Liver (tissue), 3 donors: ENCODE data around the gene ETS1.

Experiments
- JUND ChIP-seq, 2 donors: IDR thresholded peaks; 2 replicates each; pipeline ENCODE4 v1.6.1; 2016; ENCODE audit warnings: antibody characterized with exemption in 2 of 2
- RAD21 ChIP-seq, 2 donors: IDR thresholded peaks; 2 replicates each; pipeline ENCODE4 v1.6.1; 2016; ENCODE audit warnings: antibody characterized with exemption in 2 of 2, mild to moderate bottlenecking in 2 of 2
- TAF1 ChIP-seq: conservative IDR thresholded peaks from 2 replicates; pipeline ENCODE4 v1.6.1; 2016; ENCODE audit warnings: antibody characterized with exemption, mild to moderate bottlenecking
- TF ChIP-seq, protein P1 (sequence below): IDR thresholded peaks from 2 replicates; pipeline ENCODE4 v1.6.1; 2016; ENCODE audit warnings: antibody characterized with exemption
- TF ChIP-seq, protein P2 (sequence below): fragments of 150-350 bp; IDR thresholded peaks from 2 replicates; pipeline ENCODE4 v1.5.1; 2017; ENCODE audit warnings: improper control_type of control experiment, low read depth, low read length; ENCODE audit not compliant: missing input control
- donor health status: healthy.
- donor health status: healthy.

DNA sequence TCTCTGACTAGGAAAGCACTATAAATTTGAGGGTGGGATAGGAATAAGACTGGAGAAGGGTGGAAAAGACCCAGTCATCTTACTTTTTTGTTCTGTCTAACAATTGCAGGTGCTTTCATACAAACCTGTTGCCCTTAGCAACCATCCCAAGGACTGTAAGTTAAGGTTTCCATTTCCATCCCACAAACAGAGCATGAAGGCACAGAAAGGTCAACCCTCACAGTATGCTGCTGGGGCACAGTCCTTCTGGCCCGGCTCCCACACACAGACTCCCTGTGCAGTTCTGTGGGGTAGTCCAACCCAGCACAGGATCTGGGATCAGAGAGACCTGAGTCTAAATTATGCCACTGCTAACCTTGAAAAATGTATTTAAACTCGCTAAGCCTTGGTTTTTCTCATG lies 38.4 kb upstream of the ETS1 start:
- TF ChIP-seq, protein P1, sequence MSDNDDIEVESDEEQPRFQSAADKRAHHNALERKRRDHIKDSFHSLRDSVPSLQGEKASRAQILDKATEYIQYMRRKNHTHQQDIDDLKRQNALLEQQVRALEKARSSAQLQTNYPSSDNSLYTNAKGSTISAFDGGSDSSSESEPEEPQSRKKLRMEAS, result no peak
- TF ChIP-seq, protein P2, sequence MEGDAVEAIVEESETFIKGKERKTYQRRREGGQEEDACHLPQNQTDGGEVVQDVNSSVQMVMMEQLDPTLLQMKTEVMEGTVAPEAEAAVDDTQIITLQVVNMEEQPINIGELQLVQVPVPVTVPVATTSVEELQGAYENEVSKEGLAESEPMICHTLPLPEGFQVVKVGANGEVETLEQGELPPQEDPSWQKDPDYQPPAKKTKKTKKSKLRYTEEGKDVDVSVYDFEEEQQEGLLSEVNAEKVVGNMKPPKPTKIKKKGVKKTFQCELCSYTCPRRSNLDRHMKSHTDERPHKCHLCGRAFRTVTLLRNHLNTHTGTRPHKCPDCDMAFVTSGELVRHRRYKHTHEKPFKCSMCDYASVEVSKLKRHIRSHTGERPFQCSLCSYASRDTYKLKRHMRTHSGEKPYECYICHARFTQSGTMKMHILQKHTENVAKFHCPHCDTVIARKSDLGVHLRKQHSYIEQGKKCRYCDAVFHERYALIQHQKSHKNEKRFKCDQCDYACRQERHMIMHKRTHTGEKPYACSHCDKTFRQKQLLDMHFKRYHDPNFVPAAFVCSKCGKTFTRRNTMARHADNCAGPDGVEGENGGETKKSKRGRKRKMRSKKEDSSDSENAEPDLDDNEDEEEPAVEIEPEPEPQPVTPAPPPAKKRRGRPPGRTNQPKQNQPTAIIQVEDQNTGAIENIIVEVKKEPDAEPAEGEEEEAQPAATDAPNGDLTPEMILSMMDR, result no peak
- no peak for TF ChIP-seq TAF1
- no peak for TF ChIP-seq RAD21 (IDR thresholded peaks at IDR 0.05)
- TF ChIP-seq JUND (IDR thresholded peaks at IDR 0.05), result no peak
